GM23338 (cell line): Measurements from ENCODE around the gene NEB. TPM values are rescaled to one million over a fixed set of nuclear protein-coding genes. Genes with fewer than 3 reads are reported as not detected.

ENCODE experiments used
- ATAC-seq: fragments of 200-7000 bp; cut with Tn5 transposase; 3 replicates; pipeline ENCODE4 v1.9.1; 2020
- DNase-seq: peaks from one replicate; pipeline ENCODE4 v3.0.0-alpha.2; 2015; ENCODE audit warnings: low spot score
- H2AFZ ChIP-seq: fragments of 200-600 bp; sonication (generic); 2 replicates; pipeline ENCODE4 v1.8.0; 2016; ENCODE audit warnings: antibody characterized with exemption, mild to moderate bottlenecking, moderate library complexity
- H3F3A ChIP-seq: fragments of 200-600 bp; sonication (generic); replicated peaks from 2 replicates; pipeline ENCODE4 v1.8.0; 2017; ENCODE audit warnings: antibody characterized with exemption, mixed run types, low read depth
- H3K27ac ChIP-seq: fragments of 200-600 bp; sonication (generic); 2 replicates; pipeline ENCODE4 v1.6.1; 2016; ENCODE audit warnings: low read depth
- H3K27me3 ChIP-seq: fragments of 200-600 bp; sonication (generic); 2 replicates; pipeline ENCODE4 v1.8.0; 2016; ENCODE audit warnings: mild to moderate bottlenecking, mixed run types, moderate library complexity; ENCODE audit not compliant: insufficient read depth
- H3K36me3 ChIP-seq: fragments of 200-600 bp; sonication (generic); 2 replicates; pipeline ENCODE4 v1.8.0; 2016; ENCODE audit warnings: mild to moderate bottlenecking; ENCODE audit not compliant: insufficient read depth
- H3K4me1 ChIP-seq: fragments of 200-600 bp; sonication (generic); 2 replicates; pipeline ENCODE4 v1.8.0; 2016; ENCODE audit warnings: mild to moderate bottlenecking, moderate library complexity; ENCODE audit not compliant: insufficient read depth
- H3K4me2 ChIP-seq: fragments of 200-600 bp; sonication (generic); 2 replicates; pipeline ENCODE4 v1.7.1; 2017; ENCODE audit warnings: mixed run types
- H3K4me3 ChIP-seq: fragments of 200-600 bp; sonication (generic); 2 replicates; pipeline ENCODE4 v1.6.1; 2016; ENCODE audit warnings: mixed run types
- H3K79me2 ChIP-seq: fragments of 200-600 bp; sonication (generic); replicated peaks from 2 replicates; pipeline ENCODE4 v1.8.0; 2017; ENCODE audit warnings: mild to moderate bottlenecking; ENCODE audit not compliant: insufficient read depth
- H3K9me2 ChIP-seq: fragments of 200-600 bp; sonication (generic); 2 replicates; pipeline ENCODE4 v1.8.0; 2017; ENCODE audit not compliant: insufficient read depth
- H4K20me1 ChIP-seq: fragments of 200-600 bp; sonication (generic); replicated peaks from 2 replicates; pipeline ENCODE4 v1.8.0; 2017; ENCODE audit warnings: mild to moderate bottlenecking; ENCODE audit not compliant: insufficient read depth
- H3K27ac Mint-ChIP-seq: 2 replicates; pipeline ENCODE4 v1.8.0; 2020; ENCODE audit warnings: inconsistent platforms, mild to moderate bottlenecking, moderate library complexity, mixed read lengths
- H3K27me3 Mint-ChIP-seq: 3 replicates; pipeline ENCODE4 v1.8.0; 2022; ENCODE audit warnings: low read depth, mild to moderate bottlenecking, moderate library complexity, mixed read lengths, inconsistent platforms; ENCODE audit not compliant: insufficient read depth, poor library complexity
- H3K36me3 Mint-ChIP-seq: 3 replicates; pipeline ENCODE4 v1.8.0; 2021; ENCODE audit warnings: low read depth, mild to moderate bottlenecking, inconsistent platforms, moderate library complexity, mixed read lengths
- H3K4me1 Mint-ChIP-seq: 3 replicates; pipeline ENCODE4 v1.8.0; 2020; ENCODE audit warnings: mild to moderate bottlenecking, inconsistent platforms, mixed read lengths
- H3K4me3 Mint-ChIP-seq: 3 replicates; pipeline ENCODE4 v1.8.0; 2021; ENCODE audit warnings: moderate library complexity, mild to moderate bottlenecking, inconsistent platforms, mixed read lengths
- H3K9me3 Mint-ChIP-seq: 3 replicates; pipeline ENCODE4 v1.8.0; 2020; ENCODE audit warnings: moderate library complexity, mild to moderate bottlenecking, inconsistent platforms, mixed read lengths
- CREB1 ChIP-seq: fragments of 250-450 bp; sonication (Bioruptor Pico); IDR thresholded peaks from 2 replicates; pipeline ENCODE4 v1.5.0; 2020; ENCODE audit warnings: low read depth, mild to moderate bottlenecking, moderate library complexity
- CTCF ChIP-seq, 2 experiments: fragments of 200-600 bp in 1 of 2; sonication (generic) in 1 of 2; conservative IDR thresholded peaks; 2 replicates each; pipeline versions ENCODE4 v1.5.1 to v1.6.1; 2016 to 2017; ENCODE audit warnings: antibody characterized with exemption in 2 of 2, low read depth in 2 of 2, mild to moderate bottlenecking in 2 of 2, moderate library complexity in 1 of 2
- ETS1 ChIP-seq: IDR thresholded peaks from 2 replicates; pipeline ENCODE4 v1.6.1; 2016; ENCODE audit warnings: antibody characterized with exemption
- EZH2 ChIP-seq: fragments of 200-600 bp; sonication (generic); IDR thresholded peaks from one replicate; pipeline ENCODE4 v1.8.0; 2017; ENCODE audit warnings: antibody characterized with exemption, mild to moderate bottlenecking, low read depth; ENCODE audit not compliant: unreplicated experiment
- EZH2phosphoT487 ChIP-seq: fragments of 200-600 bp; sonication (generic); IDR thresholded peaks from one replicate; pipeline ENCODE4 v1.8.1; 2018; ENCODE audit warnings: antibody characterized with exemption; ENCODE audit not compliant: unreplicated experiment
- NANOG ChIP-seq: IDR thresholded peaks from 2 replicates; pipeline ENCODE4 v1.6.1; 2016; ENCODE audit warnings: antibody characterized with exemption, borderline replicate concordance
- POLR2AphosphoS5 ChIP-seq: IDR thresholded peaks from 2 replicates; pipeline ENCODE4 v1.6.1; 2016; ENCODE audit warnings: antibody characterized with exemption, low read depth
- ZNF331 ChIP-seq: fragments of 250-450 bp; sonication (Bioruptor Pico); IDR thresholded peaks from 2 replicates; pipeline ENCODE4 v1.5.0; 2020; ENCODE audit warnings: low read depth, mild to moderate bottlenecking, moderate library complexity
- polyA plus RNA-seq: library from polyadenylated mRNA; unstranded; fragments of >200 nt; fragmentation: Nextera tagmentation; extraction: Ambion mirVana; gene quantifications from 2 replicates; pipeline ENCODE4 v1.2.1, GENCODE V29; 2016
- total RNA-seq: library from RNA; depleted of rRNA; stranded (reverse); fragments of >200 nt; shearing (Covaris generic); gene quantifications from 2 replicates; pipeline ENCODE4 v1.2.3, GENCODE V29; 2014
- TF ChIP-seq, protein P1 (sequence below): fragments of 250-450 bp; sonication (Bioruptor Pico); IDR thresholded peaks from 2 replicates; pipeline ENCODE4 v1.5.0; 2020; ENCODE audit warnings: mild to moderate bottlenecking, moderate library complexity

NEB gene
- total and polyA plus RNA-seq, 2 experiments from 2014 or later = 6.2 to 13.7 TPM

- H3K79me2 ChIP-seq = no peaks in the 10 kb centered on the region
- no peak overlapping the region for H3K27ac Mint-ChIP-seq
- H3K4me3 Mint-ChIP-seq = no peak overlapping the region
Observed at GRCh38 chr2:151611351-151611750, 122.9 kb downstream of the NEB start.

GRCh38 chr2:151610310-151610709 is 124.0 kb downstream of the NEB start:
- Mint-ChIP-seq H3K27me3 (no peaks in the 10 kb centered on the region), H3K4me3 (no peak overlapping the region), H3K4me1 (no peaks in the 10 kb centered on the region), H3K27ac (no peak overlapping the region), H3K36me3 (no peaks in the 10 kb centered on the region), H3K9me3 (no peaks in the 10 kb centered on the region)
- no peaks in the 10 kb centered on the region for H4K20me1 ChIP-seq
- no peak overlapping the region for H3K27ac ChIP-seq
- ATAC-seq = no peak
- H3K4me3 ChIP-seq = no peak overlapping the region
- no peaks in the 10 kb centered on the region for H3F3A ChIP-seq
- no peak for DNase-seq
- no peaks in the 10 kb centered on the region for H3K27me3 ChIP-seq
- H3K79me2 ChIP-seq = no peaks in the 10 kb centered on the region
- H3K4me2 ChIP-seq = no peak overlapping the region
- H2AFZ ChIP-seq = no peak overlapping the region
- no peaks in the 10 kb centered on the region for H3K9me2 ChIP-seq
- no peaks in the 10 kb centered on the region for H3K4me1 ChIP-seq
- TF ChIP-seq CREB1 (CRISPR knock-in tag) (no peak), EZH2phosphoT487 (no peak), ETS1 (no peak), CTCF (conservative IDR thresholded peaks at IDR 0.05; ENCODE audit: low read depth in 2 of 2) (no peak), ZNF331 (CRISPR knock-in tag) (no peak)
- TF ChIP-seq, protein P1, sequence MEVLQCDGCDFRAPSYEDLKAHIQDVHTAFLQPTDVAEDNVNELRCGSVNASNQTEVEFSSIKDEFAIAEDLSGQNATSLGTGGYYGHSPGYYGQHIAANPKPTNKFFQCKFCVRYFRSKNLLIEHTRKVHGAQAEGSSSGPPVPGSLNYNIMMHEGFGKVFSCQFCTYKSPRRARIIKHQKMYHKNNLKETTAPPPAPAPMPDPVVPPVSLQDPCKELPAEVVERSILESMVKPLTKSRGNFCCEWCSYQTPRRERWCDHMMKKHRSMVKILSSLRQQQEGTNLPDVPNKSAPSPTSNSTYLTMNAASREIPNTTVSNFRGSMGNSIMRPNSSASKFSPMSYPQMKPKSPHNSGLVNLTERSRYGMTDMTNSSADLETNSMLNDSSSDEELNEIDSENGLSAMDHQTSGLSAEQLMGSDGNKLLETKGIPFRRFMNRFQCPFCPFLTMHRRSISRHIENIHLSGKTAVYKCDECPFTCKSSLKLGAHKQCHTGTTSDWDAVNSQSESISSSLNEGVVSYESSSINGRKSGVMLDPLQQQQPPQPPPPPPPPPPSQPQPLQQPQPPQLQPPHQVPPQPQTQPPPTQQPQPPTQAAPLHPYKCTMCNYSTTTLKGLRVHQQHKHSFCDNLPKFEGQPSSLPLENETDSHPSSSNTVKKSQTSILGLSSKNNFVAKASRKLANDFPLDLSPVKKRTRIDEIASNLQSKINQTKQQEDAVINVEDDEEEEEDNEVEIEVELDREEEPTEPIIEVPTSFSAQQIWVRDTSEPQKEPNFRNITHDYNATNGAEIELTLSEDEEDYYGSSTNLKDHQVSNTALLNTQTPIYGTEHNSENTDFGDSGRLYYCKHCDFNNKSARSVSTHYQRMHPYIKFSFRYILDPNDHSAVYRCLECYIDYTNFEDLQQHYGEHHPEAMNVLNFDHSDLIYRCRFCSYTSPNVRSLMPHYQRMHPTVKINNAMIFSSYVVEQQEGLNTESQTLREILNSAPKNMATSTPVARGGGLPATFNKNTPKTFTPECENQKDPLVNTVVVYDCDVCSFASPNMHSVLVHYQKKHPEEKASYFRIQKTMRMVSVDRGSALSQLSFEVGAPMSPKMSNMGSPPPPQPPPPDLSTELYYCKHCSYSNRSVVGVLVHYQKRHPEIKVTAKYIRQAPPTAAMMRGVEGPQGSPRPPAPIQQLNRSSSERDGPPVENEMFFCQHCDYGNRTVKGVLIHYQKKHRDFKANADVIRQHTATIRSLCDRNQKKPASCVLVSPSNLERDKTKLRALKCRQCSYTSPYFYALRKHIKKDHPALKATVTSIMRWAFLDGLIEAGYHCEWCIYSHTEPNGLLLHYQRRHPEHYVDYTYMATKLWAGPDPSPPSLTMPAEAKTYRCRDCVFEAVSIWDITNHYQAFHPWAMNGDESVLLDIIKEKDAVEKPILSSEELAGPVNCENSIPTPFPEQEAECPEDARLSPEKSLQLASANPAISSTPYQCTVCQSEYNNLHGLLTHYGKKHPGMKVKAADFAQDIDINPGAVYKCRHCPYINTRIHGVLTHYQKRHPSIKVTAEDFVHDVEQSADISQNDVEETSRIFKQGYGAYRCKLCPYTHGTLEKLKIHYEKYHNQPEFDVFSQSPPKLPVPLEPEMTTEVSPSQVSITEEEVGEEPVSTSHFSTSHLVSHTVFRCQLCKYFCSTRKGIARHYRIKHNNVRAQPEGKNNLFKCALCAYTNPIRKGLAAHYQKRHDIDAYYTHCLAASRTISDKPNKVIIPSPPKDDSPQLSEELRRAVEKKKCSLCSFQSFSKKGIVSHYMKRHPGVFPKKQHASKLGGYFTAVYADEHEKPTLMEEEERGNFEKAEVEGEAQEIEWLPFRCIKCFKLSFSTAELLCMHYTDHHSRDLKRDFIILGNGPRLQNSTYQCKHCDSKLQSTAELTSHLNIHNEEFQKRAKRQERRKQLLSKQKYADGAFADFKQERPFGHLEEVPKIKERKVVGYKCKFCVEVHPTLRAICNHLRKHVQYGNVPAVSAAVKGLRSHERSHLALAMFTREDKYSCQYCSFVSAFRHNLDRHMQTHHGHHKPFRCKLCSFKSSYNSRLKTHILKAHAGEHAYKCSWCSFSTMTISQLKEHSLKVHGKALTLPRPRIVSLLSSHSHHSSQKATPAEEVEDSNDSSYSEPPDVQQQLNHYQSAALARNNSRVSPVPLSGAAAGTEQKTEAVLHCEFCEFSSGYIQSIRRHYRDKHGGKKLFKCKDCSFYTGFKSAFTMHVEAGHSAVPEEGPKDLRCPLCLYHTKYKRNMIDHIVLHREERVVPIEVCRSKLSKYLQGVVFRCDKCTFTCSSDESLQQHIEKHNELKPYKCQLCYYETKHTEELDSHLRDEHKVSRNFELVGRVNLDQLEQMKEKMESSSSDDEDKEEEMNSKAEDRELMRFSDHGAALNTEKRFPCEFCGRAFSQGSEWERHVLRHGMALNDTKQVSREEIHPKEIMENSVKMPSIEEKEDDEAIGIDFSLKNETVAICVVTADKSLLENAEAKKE (CRISPR knock-in tag) = no peak
- H3K36me3 ChIP-seq = no peaks in the 10 kb centered on the region

More at GRCh38 chr2:151611351-151611750, 122.9 kb downstream of the NEB start:
- H3K27me3 Mint-ChIP-seq = no peaks in the 10 kb centered on the region
- no peaks in the 10 kb centered on the region for H3K4me1 Mint-ChIP-seq
- Histone ChIP-seq H3K4me2 (no peak overlapping the region), H2AFZ (no peak overlapping the region), H3K27me3 (no peaks in the 10 kb centered on the region), H3K9me2 (no peaks in the 10 kb centered on the region), H3K27ac (no peak overlapping the region), H3F3A (no peaks in the 10 kb centered on the region), H4K20me1 (no peaks in the 10 kb centered on the region), H3K4me1 (no peaks in the 10 kb centered on the region), H3K4me3 (no peak overlapping the region), H3K36me3 (no peaks in the 10 kb centered on the region)
- ATAC-seq = no peak
- H3K36me3 Mint-ChIP-seq = no peaks in the 10 kb centered on the region
- DNase-seq = no peak
- no peaks in the 10 kb centered on the region for H3K9me3 Mint-ChIP-seq
- no peak for TF ChIP-seq POLR2AphosphoS5
- no peak for TF ChIP-seq NANOG
- TF ChIP-seq CREB1 (CRISPR knock-in tag) = no peak
- no peak for TF ChIP-seq EZH2
